BJ (cell line): Measurements from ENCODE around the gene PDE4A. TPM values are rescaled to one million over a fixed set of nuclear protein-coding genes. Genes with fewer than 3 reads are reported as not detected.
A peak's percentile ranks its signal among the peaks of the same experiment; 100 is the strongest.
"Not testable (repeated sequence)": the region's sequence is repeated elsewhere in the genome, so short reads cannot be mapped to it uniquely, and the experiment has no call there.

Source experiments
- CTCF ChIA-PET: fragments of 350-600 bp; formaldehyde crosslinking; extraction: SDS; loops from one replicate; lab custom pipeline; 2021; ENCODE audit warnings: antibody characterized with exemption, inconsistent platforms; lab: Yijun Ruan, JAX
- POLR2A ChIA-PET: fragments of 300-600 bp; sonication (Branson Sonifier 250); formaldehyde crosslinking; extraction: SDS; loops from one replicate; lab custom pipeline; 2021; ENCODE audit warnings: antibody characterized with exemption; lab: Charles Lee
- DNase-seq: peaks from one replicate; pipeline ENCODE4 v3.0.0-alpha.2; 2011; ENCODE audit warnings: low read depth
- H3K27me3 ChIP-seq: 2 replicates; pipeline ENCODE4 v1.6.0; 2011; ENCODE audit warnings: low read length; ENCODE audit not compliant: control insufficient read depth, insufficient read depth
- H3K36me3 ChIP-seq: 2 replicates; pipeline ENCODE4 v1.5.1; 2011; ENCODE audit warnings: low read length; ENCODE audit not compliant: control insufficient read depth, insufficient read depth
- H3K4me3 ChIP-seq: 2 replicates; pipeline ENCODE4 v1.5.1; 2011; ENCODE audit warnings: low read depth, mild to moderate bottlenecking, control low read depth, low read length
- CTCF ChIP-seq: IDR thresholded peaks from 2 replicates; pipeline ENCODE4 v1.5.1; 2011; ENCODE audit warnings: low read depth, mild to moderate bottlenecking, control low read depth, inconsistent platforms, low read length, moderate library complexity; ENCODE audit not compliant: insufficient read depth
- polyA plus RNA-seq: library from polyadenylated mRNA; depleted of rRNA; stranded (reverse); fragments of >200 nt; gene quantifications from 2 replicates; pipeline ENCODE4 v1.2.3, GENCODE V29; 2011

Gene PDE4A
- polyA plus RNA-seq, 1 experiment = 4.2 TPM

GRCh38 chr19:10461047-10461949, 41.0 kb downstream of the PDE4A start:
- Histone ChIP-seq H3K27me3 (no peaks in the 10 kb centered on the region), H3K36me3 (peaks cover 9% of the 10 kb centered on the region), H3K4me3 (peak overlapping the region; percentile 38)
- TF ChIP-seq CTCF = no peak
- POLR2A ChIA-PET = interaction anchor here (0.6 to 0.7 kb wide), 2 partner anchors 20 to 1629 kb away, joined by 4 to 34 read pairs; no protein-coding TSS in a partner anchor
- peak; percentile 64 for DNase-seq
- CTCF ChIA-PET = interaction anchor here (0.7 to 1.1 kb wide), 2 partner anchors 17 to 727 kb away, joined by 3 read pairs; no protein-coding TSS in a partner anchor

- CTCF ChIA-PET = interaction anchor here (0.7 to 1.1 kb wide), 2 partner anchors 16 to 726 kb away, joined by 3 read pairs; no protein-coding TSS in a partner anchor
- H3K27me3 ChIP-seq, H3K4me3 ChIP-seq, POLR2A ChIA-PET, DNase-seq: not testable (repeated sequence)
- H3K36me3 ChIP-seq = peaks cover 12% of the 10 kb centered on the region
Measured at GRCh38 chr19:10462042-10462441, 41.7 kb downstream of the PDE4A start.

GRCh38 chr19:10462557-10462956, 42.2 kb downstream of the PDE4A start:
- POLR2A ChIA-PET = no interaction called here

GRCh38 chr19:10464456-10464855, 44.1 kb downstream of the PDE4A start:
- ChIA-PET POLR2A (no interaction called here), CTCF (interaction anchor here (1.3 to 1.9 kb wide), 3 partner anchors 14 to 253 kb away, joined by 3 to 5 read pairs (median 5); partner anchors contain the start of gene DNM2)
- Histone ChIP-seq H3K4me3 (no peak overlapping the region), H3K27me3 (no peaks in the 10 kb centered on the region), H3K36me3 (peaks cover 10% of the 10 kb centered on the region)
- no peak for TF ChIP-seq CTCF
- DNase-seq = no peak

More at GRCh38 chr19:10462557-10462956, 42.2 kb downstream of the PDE4A start:
- CTCF ChIA-PET = no interaction called here
- no peak overlapping the region for H3K4me3 ChIP-seq
- peaks cover 13% of the 10 kb centered on the region for H3K36me3 ChIP-seq
- no peak for TF ChIP-seq CTCF
- H3K27me3 ChIP-seq = no peaks in the 10 kb centered on the region
- no peak for DNase-seq

GRCh38 chr19:10467104-10467706, 46.9 kb downstream of the PDE4A start:
- no peak for TF ChIP-seq CTCF
- ChIA-PET POLR2A (no interaction called here), CTCF (interaction anchor here (1.2 to 2.1 kb wide), 3 partner anchors 12 to 51 kb away, joined by 3 to 5 read pairs (median 5); no protein-coding TSS in a partner anchor)
- no peak for DNase-seq
- Histone ChIP-seq H3K4me3 (no peak overlapping the region), H3K27me3 (no peaks in the 10 kb centered on the region), H3K36me3 (peaks cover 9% of the 10 kb centered on the region)
